Central memory CD8-positive, alpha-beta T cell (primary cell): ENCODE results near the gene ASCL3.
A peak's percentile ranks its signal among the peaks of the same experiment; 100 is the strongest.
"Not testable (repeated sequence)": the region's sequence is repeated elsewhere in the genome, so short reads cannot be mapped to it uniquely, and the experiment has no call there.

Source experiments
- ATAC-seq: fragments of 150-1000 bp; cut with Tn5 transposase; replicated peaks from 2 replicates; pipeline ENCODE4 v1.10.0; 2022; ENCODE audit warnings: mild to moderate bottlenecking, moderate FRiP score, moderate number of reproducible peaks; ENCODE audit not compliant: poor library complexity, severe bottlenecking; ENCODE audit errors: extremely low read depth
- DNase-seq, 2 donors: peaks; one replicate each; pipeline ENCODE4 v3.0.0; 2021; ENCODE audit warnings: low spot score in 2 of 2
- H3K27ac Mint-ChIP-seq: one replicate; pipeline ENCODE4 v1.8.0; 2022; ENCODE audit warnings: low read depth, mild to moderate bottlenecking, moderate library complexity, mixed read lengths
- H3K27me3 Mint-ChIP-seq: one replicate; pipeline ENCODE4 v1.8.0; 2022; ENCODE audit warnings: mixed read lengths
- H3K36me3 Mint-ChIP-seq: one replicate; pipeline ENCODE4 v1.8.0; 2022; ENCODE audit warnings: mild to moderate bottlenecking, moderate library complexity, mixed read lengths; ENCODE audit not compliant: insufficient read depth
- H3K4me1 Mint-ChIP-seq: one replicate; pipeline ENCODE4 v1.8.0; 2022; ENCODE audit warnings: mixed read lengths
- H3K4me3 Mint-ChIP-seq: one replicate; pipeline ENCODE4 v1.8.0; 2022; ENCODE audit warnings: mild to moderate bottlenecking, moderate library complexity, mixed read lengths
- H3K9me3 Mint-ChIP-seq: one replicate; pipeline ENCODE4 v1.8.0; 2022; ENCODE audit warnings: mixed read lengths

Gene ASCL3

GRCh38 chr11:8917157-8917825 lies 25.5 kb downstream of the ASCL3 start:
- Mint-ChIP-seq H3K4me1 (peaks cover 18% of the 10 kb centered on the region), H3K36me3 (peaks cover 20% of the 10 kb centered on the region), H3K27me3 (no peaks in the 10 kb centered on the region), H3K27ac (no peak overlapping the region), H3K9me3 (no peaks in the 10 kb centered on the region), H3K4me3 (no peak overlapping the region)
- DNase-seq: no peak
- no peak for ATAC-seq

- Mint-ChIP-seq H3K4me3 (peak overlapping the region; percentile 58), H3K36me3 (peaks cover 25% of the 10 kb centered on the region), H3K27me3 (no peaks in the 10 kb centered on the region), H3K9me3 (no peaks in the 10 kb centered on the region), H3K27ac (peak overlapping the region; percentile 71), H3K4me1 (peaks cover 29% of the 10 kb centered on the region)
- DNase-seq (no peak), ATAC-seq (no peak)
Observed at GRCh38 chr11:8914661-8915018, 28.2 kb downstream of the ASCL3 start.

GRCh38 chr11:8913961-8914660 lies 28.7 kb downstream of the ASCL3 start:
- Mint-ChIP-seq H3K9me3 (no peaks in the 10 kb centered on the region), H3K27ac (peak overlapping the region; percentile 71), H3K27me3 (no peaks in the 10 kb centered on the region), H3K4me3 (peak overlapping the region; percentile 58), H3K36me3 (peaks cover 23% of the 10 kb centered on the region), H3K4me1 (peaks cover 30% of the 10 kb centered on the region)
- DNase-seq: no peak
- ATAC-seq: peak; percentile 41

GRCh38 chr11:8911029-8911823 lies 31.6 kb downstream of the ASCL3 start, which contains the start of gene AKIP1:
Gene AKIP1 (plus strand): TSS chr11:8911189. CDS start chr11:8911450, 261 bp downstream.
- ATAC-seq: peak; percentile 64
- Mint-ChIP-seq H3K27me3 (no peaks in the 10 kb centered on the region), H3K9me3 (no peaks in the 10 kb centered on the region), H3K36me3 (peaks cover 16% of the 10 kb centered on the region), H3K4me1 (peaks cover 36% of the 10 kb centered on the region), H3K27ac (peak within 1 kb of the TSS; percentile 95), H3K4me3 (peak within 1 kb of the TSS; percentile 95)
- DNase-seq: peak; percentile 48 to 54

GRCh38 chr11:8910649-8911026 lies 32.2 kb downstream of the ASCL3 start:
- Mint-ChIP-seq H3K27me3 (no peaks in the 10 kb centered on the region), H3K4me3 (peak overlapping the region; percentile 95), H3K4me1 (peaks cover 36% of the 10 kb centered on the region), H3K9me3 (no peaks in the 10 kb centered on the region), H3K36me3 (peaks cover 14% of the 10 kb centered on the region), H3K27ac (peak overlapping the region; percentile 95)
- ATAC-seq (peak; percentile 13), DNase-seq (no peak)

GRCh38 chr11:8908099-8908498 lies 34.7 kb downstream of the ASCL3 start:
- ATAC-seq: no peak
- no peak overlapping the region for H3K4me3 Mint-ChIP-seq
- H3K27me3 Mint-ChIP-seq: no peaks in the 10 kb centered on the region
- H3K27ac Mint-ChIP-seq: no peak overlapping the region
- H3K36me3 Mint-ChIP-seq: peaks cover 7% of the 10 kb centered on the region
- no peaks in the 10 kb centered on the region for H3K9me3 Mint-ChIP-seq
- no peak for DNase-seq
- H3K4me1 Mint-ChIP-seq: peaks cover 20% of the 10 kb centered on the region

- H3K4me3 Mint-ChIP-seq: no peak overlapping the region
- no peak overlapping the region for H3K27ac Mint-ChIP-seq
- DNase-seq (no peak), ATAC-seq (no peak)
- H3K36me3 Mint-ChIP-seq: peaks cover 6% of the 10 kb centered on the region
- no peaks in the 10 kb centered on the region for H3K27me3 Mint-ChIP-seq
- no peaks in the 10 kb centered on the region for H3K9me3 Mint-ChIP-seq
- peaks cover 16% of the 10 kb centered on the region for H3K4me1 Mint-ChIP-seq
Observed at GRCh38 chr11:8907116-8907515, 35.7 kb downstream of the ASCL3 start.

- Mint-ChIP-seq H3K27ac (no peak overlapping the region), H3K4me1 (peaks cover 16% of the 10 kb centered on the region), H3K4me3 (no peak overlapping the region), H3K36me3 (no peaks in the 10 kb centered on the region), H3K9me3 (no peaks in the 10 kb centered on the region), H3K27me3 (no peaks in the 10 kb centered on the region)
- no peak for ATAC-seq
- DNase-seq: no peak
Observed at GRCh38 chr11:8905528-8906165, 37.2 kb downstream of the ASCL3 start.

GRCh38 chr11:8899119-8899753 lies 43.6 kb downstream of the ASCL3 start:
- no peak for ATAC-seq
- Mint-ChIP-seq H3K4me1 (no peaks in the 10 kb centered on the region), H3K36me3 (no peaks in the 10 kb centered on the region), H3K9me3 (peaks cover 12% of the 10 kb centered on the region), H3K27me3 (no peaks in the 10 kb centered on the region), H3K27ac (no peak overlapping the region), H3K4me3 (no peak overlapping the region)
- no peak for DNase-seq

- H3K4me1 Mint-ChIP-seq, H3K9me3 Mint-ChIP-seq, H3K36me3 Mint-ChIP-seq, DNase-seq, ATAC-seq, H3K27ac Mint-ChIP-seq, H3K4me3 Mint-ChIP-seq: not testable (repeated sequence)
- peaks cover 51% of the 10 kb centered on the region for H3K27me3 Mint-ChIP-seq
Observed at GRCh38 chr11:8891185-8891584, 51.6 kb downstream of the ASCL3 start.
